NCI-H526 (cell line): Measurements from ENCODE around the gene SLC1A2.

Experiments used
- DNase-seq, 2 experiments: peaks; one replicate each; lab custom pipeline; 2025; lab: John Stamatoyannopoulos, UW

The SLC1A2 gene

GRCh38 chr11:35271031-35271430 lies 148.3 kb downstream of the SLC1A2 start:
- no peak for DNase-seq

- no peak for DNase-seq
Observed at GRCh38 chr11:35270342-35270741, 149.0 kb downstream of the SLC1A2 start.

- DNase-seq = no peak
Observed at GRCh38 chr11:35267504-35267903, 151.9 kb downstream of the SLC1A2 start.

- no peak for DNase-seq
Observed at GRCh38 chr11:35265755-35266454, 153.5 kb downstream of the SLC1A2 start.

GRCh38 chr11:35262735-35263134 lies 156.6 kb downstream of the SLC1A2 start:
- DNase-seq = no peak

- no peak for DNase-seq
Observed at GRCh38 chr11:35262056-35262455, 157.3 kb downstream of the SLC1A2 start.

GRCh38 chr11:35261197-35261596 lies 158.2 kb downstream of the SLC1A2 start:
- no peak for DNase-seq

GRCh38 chr11:35260342-35260985 lies 158.9 kb downstream of the SLC1A2 start:
- DNase-seq = no peak

- DNase-seq = no peak
Observed at GRCh38 chr11:35259529-35259928, 159.8 kb downstream of the SLC1A2 start.

- no peak for DNase-seq
Observed at GRCh38 chr11:35257281-35257680, 162.1 kb downstream of the SLC1A2 start.

- no peak for DNase-seq
Observed at GRCh38 chr11:35256296-35256695, 163.1 kb downstream of the SLC1A2 start.

GRCh38 chr11:35255514-35255913 lies 163.8 kb downstream of the SLC1A2 start:
- DNase-seq = no peak

- no peak for DNase-seq
Observed at GRCh38 chr11:35253237-35253636, 166.1 kb downstream of the SLC1A2 start.

- no peak for DNase-seq
Observed at GRCh38 chr11:35250621-35251020, 168.7 kb downstream of the SLC1A2 start.

- no peak for DNase-seq
Observed at GRCh38 chr11:35250192-35250591, 169.2 kb downstream of the SLC1A2 start.

GRCh38 chr11:35248558-35249323 lies 170.6 kb downstream of the SLC1A2 start:
- DNase-seq = no peak

- DNase-seq = no peak
Observed at GRCh38 chr11:35247863-35248262, 171.5 kb downstream of the SLC1A2 start.

- DNase-seq = no peak
Observed at GRCh38 chr11:35247428-35247827, 171.9 kb downstream of the SLC1A2 start.

- no peak for DNase-seq
Observed at GRCh38 chr11:35246745-35247144, 172.6 kb downstream of the SLC1A2 start.

GRCh38 chr11:35245786-35246185 lies 173.6 kb downstream of the SLC1A2 start:
- DNase-seq = no peak

- no peak for DNase-seq
Observed at GRCh38 chr11:35245056-35245455, 174.3 kb downstream of the SLC1A2 start.

- DNase-seq = no peak
Observed at GRCh38 chr11:35243774-35244173, 175.6 kb downstream of the SLC1A2 start.
